NCI-H446 (cell line): ENCODE data around the gene SOX15.
A peak's percentile ranks its signal among the peaks of the same experiment; 100 is the strongest.

Experiments used
- DNase-seq, 2 experiments: peaks; one replicate each; lab custom pipeline; 2025; lab: John Stamatoyannopoulos, UW

SOX15 gene

DNA sequence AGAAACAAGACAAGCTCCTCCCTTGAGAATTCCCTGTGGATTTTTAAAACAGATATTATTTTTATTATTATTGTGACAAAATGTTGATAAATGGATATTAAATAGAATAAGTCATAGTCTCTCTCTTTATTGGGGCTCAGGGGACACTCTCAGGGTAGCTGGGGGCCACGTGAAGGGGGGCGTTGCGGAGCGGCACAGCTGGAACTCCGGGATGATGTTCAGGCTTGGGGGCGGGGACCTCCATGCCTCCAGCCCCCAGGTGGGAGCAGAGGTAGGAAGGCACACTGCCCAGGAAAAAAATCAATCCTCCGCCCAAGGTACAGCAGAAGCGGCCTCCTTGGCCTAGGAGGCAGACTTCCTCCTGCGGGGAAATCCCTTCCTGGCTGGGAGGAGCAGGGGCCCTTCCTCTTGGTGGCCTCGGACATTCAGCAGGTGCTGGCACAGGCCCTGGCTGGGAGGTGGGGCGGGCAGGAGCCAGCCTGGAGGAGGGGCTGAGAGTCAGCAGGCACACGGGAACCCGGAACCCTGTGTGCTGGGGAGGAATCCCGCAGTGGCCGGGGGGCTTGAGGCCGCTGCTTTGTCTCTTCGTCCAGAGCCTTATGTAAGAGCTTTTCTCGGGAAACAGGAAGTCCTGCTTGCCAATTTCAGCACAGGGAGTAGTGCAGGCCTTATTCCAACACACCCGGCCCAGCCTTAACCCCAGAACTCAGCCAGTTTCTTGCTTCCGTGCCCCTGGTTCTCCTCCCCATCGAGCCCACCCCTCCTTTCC lies 31.9 kb downstream of the SOX15 start:
- peak in 1 of 2 experiments; percentile 19 for DNase-seq

DNA sequence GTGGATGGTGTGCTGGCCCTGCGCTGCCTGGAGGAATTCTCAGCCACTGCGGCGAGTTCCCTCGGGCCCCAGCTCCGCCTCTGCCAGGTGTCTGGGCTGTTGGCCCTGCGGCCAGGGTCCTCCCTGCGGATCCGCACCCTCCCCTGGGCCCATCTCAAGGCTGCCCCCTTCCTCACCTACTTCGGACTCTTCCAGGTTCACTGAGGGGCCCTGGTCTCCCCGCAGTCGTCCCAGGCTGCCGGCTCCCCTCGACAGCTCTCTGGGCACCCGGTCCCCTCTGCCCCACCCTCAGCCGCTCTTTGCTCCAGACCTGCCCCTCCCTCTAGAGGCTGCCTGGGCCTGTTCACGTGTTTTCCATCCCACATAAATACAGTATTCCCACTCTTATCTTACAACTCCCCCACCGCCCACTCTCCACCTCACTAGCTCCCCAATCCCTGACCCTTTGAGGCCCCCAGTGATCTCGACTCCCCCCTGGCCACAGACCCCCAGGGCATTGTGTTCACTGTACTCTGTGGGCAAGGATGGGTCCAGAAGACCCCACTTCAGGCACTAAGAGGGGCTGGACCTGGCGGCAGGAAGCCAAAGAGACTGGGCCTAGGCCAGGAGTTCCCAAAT lies 32.6 kb downstream of the SOX15 start:
- no peak for DNase-seq

DNA sequence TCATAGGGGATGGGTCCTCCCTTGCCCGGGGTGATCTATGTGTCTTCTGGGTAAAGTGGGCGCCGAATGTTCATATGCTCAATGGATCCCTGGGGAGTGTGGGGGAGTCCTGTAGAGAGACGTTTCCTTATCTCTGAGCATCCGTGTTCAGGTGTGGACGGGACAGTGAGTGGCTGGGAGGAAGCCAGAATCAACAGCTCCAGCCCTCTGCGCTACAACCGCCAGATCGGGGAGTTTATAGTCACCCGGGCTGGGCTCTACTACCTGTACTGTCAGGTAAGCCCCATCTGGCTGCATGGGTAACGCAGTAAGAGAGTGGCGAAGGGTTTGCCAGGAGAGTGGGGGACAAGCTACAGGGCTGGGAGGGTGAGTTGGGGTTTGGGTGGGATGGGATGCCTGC lies 33.3 kb downstream of the SOX15 start:
- DNase-seq, result no peak

DNA sequence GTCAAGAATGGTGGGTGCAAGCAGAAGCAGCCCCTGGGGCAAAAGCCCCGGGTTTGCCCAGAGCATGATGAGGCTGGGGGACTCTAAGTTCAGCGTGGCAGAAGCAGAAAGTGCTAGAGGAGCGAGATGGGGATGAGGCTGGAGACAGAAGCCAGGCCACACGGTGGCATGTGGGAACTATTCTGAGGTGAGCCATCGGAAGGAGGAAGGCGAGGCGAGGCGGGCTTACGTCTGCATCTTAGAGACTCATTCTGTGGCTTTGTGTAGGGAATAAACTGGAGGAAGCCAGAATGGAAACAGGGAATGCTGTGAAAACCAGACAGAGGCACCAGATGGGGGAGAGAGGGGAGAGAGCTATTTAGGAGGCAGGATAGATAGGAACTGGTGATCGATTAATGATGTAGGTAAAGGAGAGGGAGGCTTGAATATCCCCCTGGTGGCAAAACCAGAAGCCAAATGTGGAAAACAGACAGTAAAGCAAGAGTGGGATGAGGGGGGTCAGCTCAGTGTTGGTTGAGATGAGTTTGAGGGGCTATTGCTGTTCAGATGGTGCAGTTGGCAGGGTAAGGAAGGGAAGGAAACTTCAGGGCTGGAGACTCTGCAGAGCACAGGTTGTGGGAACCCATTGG lies 34.5 kb downstream of the SOX15 start:
- no peak for DNase-seq

DNA sequence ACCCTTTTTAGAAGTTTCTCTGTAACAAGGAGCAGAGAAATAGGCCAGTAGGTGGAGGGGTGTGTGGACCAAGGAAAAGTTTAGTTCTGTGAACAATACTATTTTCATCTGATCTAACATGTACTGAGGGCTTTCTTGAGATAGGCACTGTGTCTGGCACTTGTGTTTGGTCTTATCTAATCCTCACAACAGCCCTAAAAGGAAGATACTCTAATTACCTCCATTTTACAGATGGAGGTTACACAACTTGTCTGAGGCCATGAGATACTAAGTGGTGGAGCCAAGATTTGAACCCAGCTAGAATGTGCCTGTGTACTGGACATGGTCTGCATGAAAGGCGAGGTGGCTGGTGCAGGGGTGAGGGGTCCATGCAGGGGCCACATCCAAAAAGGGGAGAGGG lies 36.5 kb downstream of the SOX15 start:
- no peak for DNase-seq

DNA sequence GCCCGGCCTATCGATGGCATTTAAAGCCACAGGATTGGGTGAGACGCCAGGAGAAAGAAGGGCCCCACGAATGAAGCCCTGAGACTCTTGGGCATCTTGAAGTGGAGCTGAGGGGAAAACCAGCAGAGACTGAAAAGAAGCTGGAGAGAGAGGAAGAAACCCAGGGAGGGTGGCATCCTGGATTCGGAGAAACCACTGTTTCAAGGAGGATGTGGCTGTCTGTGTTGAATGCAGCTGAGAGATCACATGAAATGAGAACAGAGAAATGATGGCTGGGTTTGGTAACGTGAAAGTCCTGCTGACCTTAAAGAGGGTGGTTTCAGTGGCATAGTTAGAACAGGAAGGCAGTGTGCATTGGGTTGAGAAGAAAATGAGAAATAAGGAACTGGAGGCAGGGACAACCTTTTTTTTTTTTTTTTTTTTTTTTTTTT lies 37.3 kb downstream of the SOX15 start:
- DNase-seq, result no peak

DNA sequence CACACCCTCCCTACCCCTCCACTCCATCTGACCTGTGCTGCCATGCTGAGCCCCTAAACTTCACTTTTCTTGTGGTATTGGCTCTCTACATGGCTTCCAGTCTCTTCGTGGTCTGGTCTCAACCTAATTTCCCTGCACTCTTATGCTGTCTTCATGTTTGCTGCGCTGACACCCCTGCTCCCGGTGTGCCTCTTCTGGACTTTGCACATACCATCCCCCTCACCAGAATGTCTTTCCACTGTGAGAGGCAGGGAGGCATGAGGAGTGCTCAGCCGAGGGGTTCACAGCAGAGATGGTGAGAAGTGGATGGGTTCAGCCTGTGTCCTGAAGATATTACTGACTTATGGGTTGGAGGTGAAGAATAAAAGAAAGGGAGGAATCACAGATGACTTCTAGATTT lies 38.5 kb downstream of the SOX15 start:
- DNase-seq, result no peak

DNA sequence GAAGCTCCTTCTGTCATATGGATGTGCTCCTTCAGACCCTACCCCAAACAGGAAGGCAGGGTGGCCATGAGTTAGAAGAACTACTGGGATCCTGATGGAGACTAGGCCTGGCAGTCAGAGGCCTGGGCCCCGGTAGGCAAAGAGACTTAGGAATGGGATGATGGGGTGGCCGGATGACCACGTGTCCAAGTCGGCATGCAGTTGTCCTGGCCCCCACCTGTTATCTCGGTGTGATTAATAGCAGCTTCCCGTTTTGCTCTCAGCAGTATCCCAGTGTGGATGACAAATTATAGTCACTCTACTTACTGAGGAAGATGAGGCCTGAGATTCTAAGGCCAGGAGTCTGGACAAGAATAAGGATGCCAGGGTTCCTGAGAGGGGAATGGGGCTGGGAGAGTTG lies 39.5 kb downstream of the SOX15 start:
- DNase-seq, result no peak

DNA sequence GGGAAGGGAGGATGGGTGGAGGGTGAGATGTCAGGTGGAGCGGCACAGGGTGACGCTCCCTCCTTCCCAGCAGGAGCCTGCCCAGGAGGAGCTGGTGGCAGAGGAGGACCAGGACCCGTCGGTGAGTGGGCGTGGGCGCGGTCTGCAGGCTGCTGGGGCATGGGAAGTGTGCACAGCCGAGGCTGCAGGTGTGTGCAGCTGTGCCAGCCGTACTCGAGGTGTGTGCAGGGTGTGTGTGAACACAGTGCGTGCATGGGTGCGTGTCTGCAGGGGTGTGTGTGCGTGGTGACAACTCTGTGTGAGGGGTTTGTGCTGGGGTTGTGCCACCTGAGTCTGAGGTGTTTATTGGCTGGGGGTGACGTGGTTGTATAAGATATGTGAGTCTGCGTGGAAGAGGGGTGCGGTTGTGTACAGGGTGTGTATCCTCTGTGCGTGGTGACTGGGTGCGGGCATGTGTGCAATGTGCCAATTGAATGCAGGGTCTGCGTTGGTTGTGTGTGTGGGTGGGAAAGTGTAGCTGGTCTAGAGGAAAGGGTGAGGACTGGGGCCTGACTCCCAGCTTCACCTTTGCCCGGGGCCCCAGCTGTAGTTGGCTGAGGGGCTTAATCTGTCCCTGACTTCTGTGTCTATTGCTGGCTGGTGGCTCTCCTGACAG lies 40.4 kb downstream of the SOX15 start:
- DNase-seq, result no peak

DNA sequence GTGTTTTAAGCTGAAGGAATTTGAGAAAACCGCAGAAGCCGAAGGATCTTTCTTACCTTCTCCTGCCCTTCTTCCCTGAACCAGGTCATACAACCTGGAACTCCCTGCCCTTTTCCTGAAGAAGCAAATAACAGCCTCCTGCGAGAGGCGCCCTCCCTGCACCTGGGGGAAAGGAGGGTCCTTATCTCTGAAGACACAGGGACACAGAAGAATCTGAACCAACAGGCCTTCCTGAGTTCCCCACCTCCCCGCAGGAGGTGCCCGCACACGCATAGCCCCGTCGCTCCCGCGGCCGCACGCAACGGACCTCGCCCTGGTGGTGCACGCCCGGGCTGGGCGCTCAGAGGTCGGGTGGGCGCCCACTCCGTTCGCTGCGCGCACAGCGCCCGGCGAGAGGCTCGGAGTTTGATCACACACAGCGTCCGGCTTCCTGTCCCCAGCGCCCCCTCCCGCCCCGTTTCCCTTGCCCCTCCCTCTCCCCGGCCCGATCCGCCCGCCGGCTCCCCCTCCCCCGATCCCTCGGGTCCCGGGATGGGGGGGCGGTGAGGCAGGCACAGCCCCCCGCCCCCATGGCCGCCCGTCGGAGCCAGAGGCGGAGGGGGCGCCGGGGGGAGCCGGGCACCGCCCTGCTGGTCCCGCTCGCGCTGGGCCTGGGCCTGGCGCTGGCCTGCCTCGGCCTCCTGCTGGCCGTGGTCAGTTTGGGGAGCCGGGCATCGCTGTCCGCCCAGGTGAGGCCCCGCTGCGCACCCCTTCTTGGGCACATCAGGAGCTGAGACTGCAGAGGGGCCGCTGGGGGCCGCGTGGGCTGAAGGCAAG lies 41.1 kb downstream of the SOX15 start, which contains the start of gene TNFSF12:
Gene TNFSF12, plus strand, starts transcription at position 474 of the 816 bp plus-strand sequence. Its CDS starts 96 bp downstream, at position 570.
- DNase-seq, result no peak

DNA sequence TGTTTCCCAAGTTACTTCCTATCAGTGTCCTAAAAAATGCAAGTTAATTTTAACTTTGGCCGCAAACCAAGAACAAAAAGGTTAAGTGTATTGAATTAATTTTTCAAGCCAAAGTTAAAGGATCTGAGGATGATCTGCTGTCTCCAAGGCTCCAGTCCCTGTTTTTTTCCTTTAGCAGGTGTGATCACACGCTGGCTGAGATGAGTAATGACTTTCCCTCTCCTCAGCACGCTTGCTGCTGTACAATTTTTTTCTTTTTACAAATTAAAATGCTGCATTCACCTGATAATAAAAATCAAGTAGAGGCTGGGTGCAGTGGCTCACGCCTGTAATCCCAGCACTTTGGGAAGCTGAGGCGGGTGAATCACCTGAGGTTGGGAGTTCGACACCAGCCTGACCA lies 45.0 kb downstream of the SOX15 start:
- no peak for DNase-seq

DNA sequence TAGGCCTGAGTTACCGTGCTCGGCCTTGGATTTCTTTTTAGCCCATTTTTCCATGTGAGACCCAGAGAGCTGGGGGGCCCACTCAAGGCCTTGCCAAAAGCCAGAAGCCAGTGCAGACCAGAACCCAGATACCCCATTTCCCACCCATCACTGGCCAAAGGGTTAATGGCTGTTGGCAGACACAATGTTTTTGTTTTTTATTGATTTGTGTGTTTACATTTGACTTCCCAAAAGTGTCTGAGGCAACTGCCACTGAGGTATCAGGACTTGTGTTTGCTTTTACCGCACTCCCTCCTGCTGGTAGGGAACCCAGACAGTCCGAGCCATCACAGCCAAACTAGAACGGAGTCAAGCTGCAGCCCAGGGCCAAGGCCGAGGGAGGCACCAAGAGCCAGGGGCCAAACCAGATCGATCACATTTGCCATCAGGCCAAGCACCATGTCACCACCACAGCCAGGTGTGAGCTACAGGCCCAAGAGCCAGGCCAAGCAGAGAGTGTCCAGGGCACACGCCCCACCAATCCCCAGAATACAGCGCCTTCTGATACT lies 48.7 kb downstream of the SOX15 start:
- DNase-seq, result no peak

DNA sequence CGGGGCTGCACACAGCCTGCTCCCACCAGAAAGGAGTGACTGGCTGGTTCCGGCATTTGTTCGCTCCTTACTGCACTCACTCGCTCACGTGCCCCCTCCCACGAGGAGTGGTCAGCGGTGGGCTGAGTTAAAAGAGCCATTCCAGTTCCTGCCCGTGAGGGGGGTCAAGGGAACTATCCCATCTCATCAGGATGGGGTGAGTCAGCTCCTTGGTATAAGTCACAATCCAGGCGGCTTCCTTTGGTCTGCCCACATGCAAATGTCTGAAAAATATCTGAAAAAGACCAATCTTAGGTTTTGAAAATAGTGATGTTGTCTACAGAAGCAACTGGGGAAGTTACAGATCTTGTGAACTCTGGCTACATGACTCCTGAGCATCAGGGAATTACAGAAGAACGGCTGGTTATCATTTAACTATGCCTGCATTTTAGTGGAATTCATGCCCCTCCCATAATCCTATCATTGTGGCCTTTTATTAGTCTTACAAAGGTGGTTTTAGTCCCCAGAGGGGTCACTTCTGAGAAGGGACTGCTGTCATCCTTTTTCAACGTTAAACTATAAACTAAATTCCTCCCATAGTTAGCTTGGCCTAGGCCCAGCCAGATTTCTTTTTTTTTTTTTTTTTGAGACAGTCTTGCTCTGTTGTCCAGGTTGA lies 50.9 kb downstream of the SOX15 start:
- DNase-seq, result no peak
